GM06990 (cell line): Measurements from ENCODE around the gene GRM7.

ENCODE experiments used
- DNase-seq: peaks from one replicate; pipeline ENCODE4 v3.0.0-alpha.2; 2011; ENCODE audit not compliant: insufficient read length; ENCODE audit errors: extremely low read depth
- H3K27me3 ChIP-seq: replicated peaks from 2 replicates; pipeline ENCODE4 v1.6.0; 2011; ENCODE audit warnings: low read length; ENCODE audit not compliant: control insufficient read depth, insufficient read depth
- H3K36me3 ChIP-seq: 2 replicates; pipeline ENCODE4 v1.5.1; 2011; ENCODE audit warnings: low read length; ENCODE audit not compliant: control insufficient read depth, insufficient read depth
- H3K4me3 ChIP-seq: replicated peaks from 2 replicates; pipeline ENCODE4 v1.5.1; 2011; ENCODE audit warnings: low read depth, mild to moderate bottlenecking, control low read depth, low read length
- TF ChIP-seq, protein P1 (sequence below): IDR thresholded peaks from 2 replicates; pipeline ENCODE4 v1.5.1; 2011; ENCODE audit warnings: low read length, control low read depth, mild to moderate bottlenecking, inconsistent platforms; ENCODE audit not compliant: insufficient read depth, poor library complexity, severe bottlenecking

GRM7 gene

DNA sequence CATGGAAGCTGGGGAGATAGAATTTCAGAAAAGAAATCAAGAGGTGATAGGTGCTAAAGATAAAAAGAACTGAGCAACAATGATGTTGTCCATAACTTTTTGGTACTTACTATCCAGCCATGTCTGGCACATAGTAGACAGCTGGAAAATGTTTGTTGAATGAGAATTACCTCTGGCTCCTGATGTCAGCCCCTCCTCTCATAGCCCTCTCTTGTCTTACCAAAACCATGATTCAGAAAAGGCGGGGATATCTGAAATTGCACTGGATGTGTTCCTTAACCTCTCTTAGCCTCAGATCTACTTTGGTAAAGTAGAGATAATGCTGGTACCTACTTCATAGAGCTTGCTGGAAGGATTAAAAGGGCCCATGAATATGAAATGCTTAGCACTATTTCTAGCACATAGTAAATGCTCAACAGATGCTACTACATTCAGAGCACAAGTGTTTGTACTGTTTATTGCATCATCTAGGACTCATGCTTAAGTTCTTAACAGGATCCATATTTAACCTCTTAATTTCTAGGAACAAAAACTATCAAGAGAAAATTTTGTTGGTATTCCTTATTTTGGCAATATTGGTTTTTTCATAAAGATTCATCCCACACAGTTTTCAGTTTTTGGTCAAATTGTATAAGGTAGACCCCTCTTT is 859.9 kb downstream of the GRM7 start:
- DNase-seq = no peak
- H3K27me3 ChIP-seq = no peaks in the 10 kb centered on the region
- TF ChIP-seq, protein P1, sequence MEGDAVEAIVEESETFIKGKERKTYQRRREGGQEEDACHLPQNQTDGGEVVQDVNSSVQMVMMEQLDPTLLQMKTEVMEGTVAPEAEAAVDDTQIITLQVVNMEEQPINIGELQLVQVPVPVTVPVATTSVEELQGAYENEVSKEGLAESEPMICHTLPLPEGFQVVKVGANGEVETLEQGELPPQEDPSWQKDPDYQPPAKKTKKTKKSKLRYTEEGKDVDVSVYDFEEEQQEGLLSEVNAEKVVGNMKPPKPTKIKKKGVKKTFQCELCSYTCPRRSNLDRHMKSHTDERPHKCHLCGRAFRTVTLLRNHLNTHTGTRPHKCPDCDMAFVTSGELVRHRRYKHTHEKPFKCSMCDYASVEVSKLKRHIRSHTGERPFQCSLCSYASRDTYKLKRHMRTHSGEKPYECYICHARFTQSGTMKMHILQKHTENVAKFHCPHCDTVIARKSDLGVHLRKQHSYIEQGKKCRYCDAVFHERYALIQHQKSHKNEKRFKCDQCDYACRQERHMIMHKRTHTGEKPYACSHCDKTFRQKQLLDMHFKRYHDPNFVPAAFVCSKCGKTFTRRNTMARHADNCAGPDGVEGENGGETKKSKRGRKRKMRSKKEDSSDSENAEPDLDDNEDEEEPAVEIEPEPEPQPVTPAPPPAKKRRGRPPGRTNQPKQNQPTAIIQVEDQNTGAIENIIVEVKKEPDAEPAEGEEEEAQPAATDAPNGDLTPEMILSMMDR = no peak
- H3K4me3 ChIP-seq = no peak overlapping the region
- no peaks in the 10 kb centered on the region for H3K36me3 ChIP-seq

DNA sequence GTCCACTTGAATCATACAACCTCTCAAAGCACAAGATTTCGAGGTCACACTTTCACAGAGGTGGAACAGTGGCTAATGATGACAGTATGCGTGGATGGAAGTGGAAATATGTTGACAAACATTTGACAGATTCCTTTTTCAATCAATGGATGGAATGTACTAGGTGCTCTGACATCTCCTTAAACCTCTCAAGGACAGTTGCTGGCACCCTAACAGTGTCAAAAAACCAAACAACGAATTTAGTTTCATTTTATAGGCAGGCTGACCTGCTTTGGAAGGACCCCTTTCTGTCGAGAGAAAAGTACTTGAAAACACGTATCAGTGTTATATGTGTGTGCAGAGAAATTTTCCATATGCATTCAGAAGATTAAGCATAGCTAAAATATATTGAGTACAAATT is 861.0 kb downstream of the GRM7 start:
- Histone ChIP-seq H3K27me3 (no peaks in the 10 kb centered on the region), H3K36me3 (no peaks in the 10 kb centered on the region), H3K4me3 (no peak overlapping the region)
- DNase-seq = no peak
- TF ChIP-seq, protein P1 = no peak

DNA sequence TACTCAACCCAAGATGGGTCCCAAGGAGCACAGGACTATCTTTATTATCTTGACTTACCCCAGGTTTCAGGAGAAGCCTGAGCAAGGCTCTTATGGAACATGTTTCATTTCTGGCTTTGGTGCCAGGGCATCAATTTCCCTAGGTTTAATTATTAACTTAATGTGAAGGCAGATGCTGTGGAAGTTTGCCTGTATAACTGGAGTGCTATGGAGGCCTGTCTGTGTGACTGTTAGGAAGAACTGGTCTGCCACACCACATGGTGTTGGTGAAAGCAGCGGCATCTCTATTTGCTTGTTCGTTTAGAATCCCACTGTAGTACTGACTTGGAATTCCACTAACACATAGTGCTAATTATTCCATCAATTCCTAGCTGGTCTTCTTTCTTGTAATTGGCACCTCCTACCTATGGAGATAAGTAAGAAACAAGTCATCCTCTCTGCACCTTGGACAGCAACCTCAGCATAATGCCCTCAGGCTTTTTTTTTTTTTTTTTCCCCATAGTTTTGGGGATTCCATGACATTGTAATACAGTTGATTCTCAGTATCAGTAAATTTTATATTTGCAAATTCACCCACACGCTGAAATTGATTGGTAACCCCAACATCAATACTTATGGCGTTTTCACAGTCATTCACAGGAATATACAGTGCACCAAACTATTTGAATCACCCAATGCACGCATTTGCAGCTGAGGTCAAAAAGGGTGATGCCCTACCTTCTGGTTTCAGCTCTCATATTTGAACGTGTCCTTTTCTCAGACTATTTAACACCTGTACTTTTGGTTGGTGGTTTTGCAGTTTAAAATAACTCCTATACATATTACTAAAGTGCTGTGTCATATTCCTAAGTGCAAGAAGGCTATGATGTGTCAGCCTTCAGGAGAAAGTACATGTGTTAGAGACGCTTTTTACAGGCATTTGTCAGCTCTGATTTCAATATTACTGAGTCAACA is 867.9 kb downstream of the GRM7 start:
- H3K36me3 ChIP-seq = no peaks in the 10 kb centered on the region
- TF ChIP-seq, protein P1 = no peak
- no peak overlapping the region for H3K4me3 ChIP-seq
- no peaks in the 10 kb centered on the region for H3K27me3 ChIP-seq
- DNase-seq = no peak

DNA sequence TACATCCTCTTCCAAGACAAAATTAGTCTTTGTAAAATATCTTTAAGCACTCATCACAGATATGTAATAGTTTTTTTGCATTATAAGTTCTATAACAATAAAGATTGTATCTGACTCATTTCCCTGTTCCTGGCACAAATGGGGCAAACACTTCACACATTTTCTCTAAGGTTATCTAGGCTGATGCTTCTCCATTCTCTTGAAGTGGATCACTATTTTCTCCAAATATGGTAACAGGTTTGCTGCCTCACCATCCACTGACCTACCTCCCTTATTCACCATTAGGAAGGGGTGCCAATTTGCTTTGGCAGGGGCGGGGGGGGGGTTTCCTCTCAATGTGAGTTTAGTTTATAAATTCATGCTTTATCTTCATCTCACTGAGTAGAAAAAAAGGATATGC is 873.0 kb downstream of the GRM7 start:
- H3K36me3 ChIP-seq = no peaks in the 10 kb centered on the region
- no peak for DNase-seq
- H3K4me3 ChIP-seq = no peak overlapping the region
- H3K27me3 ChIP-seq = no peaks in the 10 kb centered on the region
- TF ChIP-seq, protein P1 = no peak

DNA sequence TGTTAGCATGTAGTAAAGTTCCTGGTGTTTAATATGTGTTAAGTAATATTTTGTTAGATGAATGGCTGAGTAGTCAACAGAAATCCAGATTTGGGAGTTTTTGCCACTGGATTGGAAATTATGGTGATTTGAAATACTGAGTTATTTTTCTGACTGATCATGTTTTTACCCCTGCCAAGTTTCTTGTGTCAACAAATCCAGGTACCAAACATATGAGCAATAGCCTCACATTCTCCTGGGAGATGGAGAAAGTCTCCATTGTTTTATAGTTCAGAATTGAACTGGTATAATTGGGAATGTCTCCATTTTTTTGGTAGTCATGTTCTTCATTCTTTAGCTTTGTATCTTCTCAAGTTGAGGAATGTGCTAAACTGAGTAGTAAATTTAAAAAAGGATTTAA is 873.5 kb downstream of the GRM7 start:
- H3K4me3 ChIP-seq = no peak overlapping the region

More for the DNA sequence above, 873.5 kb downstream of the GRM7 start:
- H3K27me3 ChIP-seq = no peaks in the 10 kb centered on the region
- no peaks in the 10 kb centered on the region for H3K36me3 ChIP-seq
- TF ChIP-seq, protein P1 = no peak
- DNase-seq = no peak
